ENCODE measurements around the gene PPAT.

The PPAT gene

GRCh38 chr4:56409511-56410090 is 25.8 kb downstream of the PPAT start:
- TF ChIP-seq, protein P1, sequence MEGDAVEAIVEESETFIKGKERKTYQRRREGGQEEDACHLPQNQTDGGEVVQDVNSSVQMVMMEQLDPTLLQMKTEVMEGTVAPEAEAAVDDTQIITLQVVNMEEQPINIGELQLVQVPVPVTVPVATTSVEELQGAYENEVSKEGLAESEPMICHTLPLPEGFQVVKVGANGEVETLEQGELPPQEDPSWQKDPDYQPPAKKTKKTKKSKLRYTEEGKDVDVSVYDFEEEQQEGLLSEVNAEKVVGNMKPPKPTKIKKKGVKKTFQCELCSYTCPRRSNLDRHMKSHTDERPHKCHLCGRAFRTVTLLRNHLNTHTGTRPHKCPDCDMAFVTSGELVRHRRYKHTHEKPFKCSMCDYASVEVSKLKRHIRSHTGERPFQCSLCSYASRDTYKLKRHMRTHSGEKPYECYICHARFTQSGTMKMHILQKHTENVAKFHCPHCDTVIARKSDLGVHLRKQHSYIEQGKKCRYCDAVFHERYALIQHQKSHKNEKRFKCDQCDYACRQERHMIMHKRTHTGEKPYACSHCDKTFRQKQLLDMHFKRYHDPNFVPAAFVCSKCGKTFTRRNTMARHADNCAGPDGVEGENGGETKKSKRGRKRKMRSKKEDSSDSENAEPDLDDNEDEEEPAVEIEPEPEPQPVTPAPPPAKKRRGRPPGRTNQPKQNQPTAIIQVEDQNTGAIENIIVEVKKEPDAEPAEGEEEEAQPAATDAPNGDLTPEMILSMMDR (IDR thresholded peaks at IDR 0.05; ENCODE audit: insufficient read depth, low read length, poor library complexity, severe bottlenecking): no peak
- Histone ChIP-seq H3K4me3 (replicated peaks; ENCODE audit: low read depth, low read length) (no peak overlapping the region), H3K36me3 (ENCODE audit: control insufficient read depth, insufficient read depth, low read length) (peaks cover 7% of the 10 kb centered on the region), H3K27me3 (replicated peaks; ENCODE audit: control insufficient read depth, insufficient read depth, low read length) (no peaks in the 10 kb centered on the region)
- no peak for DNase-seq (ENCODE audit: extremely low read depth, insufficient read length)

- DNase-seq (ENCODE audit: extremely low read depth, insufficient read length): no peak
- Histone ChIP-seq H3K36me3 (ENCODE audit: control insufficient read depth, insufficient read depth, low read length) (peaks cover 7% of the 10 kb centered on the region), H3K4me3 (replicated peaks; ENCODE audit: low read depth, low read length) (no peak overlapping the region), H3K27me3 (replicated peaks; ENCODE audit: control insufficient read depth, insufficient read depth, low read length) (no peaks in the 10 kb centered on the region)
- TF ChIP-seq, protein P1 (IDR thresholded peaks at IDR 0.05; ENCODE audit: insufficient read depth, low read length, poor library complexity, severe bottlenecking): no peak
These were observed 26.4 kb downstream of the PPAT start for GRCh38 chr4:56408978-56409377.

DNA sequence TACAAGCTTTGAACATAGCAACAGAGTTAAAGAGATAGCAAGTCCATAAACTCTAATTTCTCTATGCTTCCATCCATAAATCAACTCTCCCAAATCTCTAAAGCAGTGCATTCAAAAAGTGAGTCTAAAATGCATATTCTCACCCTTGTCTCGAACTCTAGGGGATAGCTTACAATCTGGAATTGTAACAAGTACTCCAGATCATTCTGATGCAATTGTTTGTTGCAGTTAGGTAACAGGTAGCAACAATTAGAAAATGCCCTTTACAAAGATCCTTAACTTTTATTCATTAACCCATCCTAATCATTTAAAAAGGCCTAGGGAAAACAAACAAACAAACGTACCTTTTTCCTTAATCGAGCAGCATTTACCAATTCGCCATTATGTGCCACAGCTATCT is 29.3 kb downstream of the PPAT start:
- no peaks in the 10 kb centered on the region for H3K27me3 ChIP-seq (replicated peaks; ENCODE audit: control insufficient read depth, insufficient read depth, low read length)
- no peak for DNase-seq (ENCODE audit: extremely low read depth, insufficient read length)
- TF ChIP-seq, protein P1 (IDR thresholded peaks at IDR 0.05; ENCODE audit: insufficient read depth, low read length, poor library complexity, severe bottlenecking): no peak
- peaks cover 7% of the 10 kb centered on the region for H3K36me3 ChIP-seq (ENCODE audit: control insufficient read depth, insufficient read depth, low read length)
- H3K4me3 ChIP-seq (replicated peaks; ENCODE audit: low read depth, low read length): no peak overlapping the region

DNA sequence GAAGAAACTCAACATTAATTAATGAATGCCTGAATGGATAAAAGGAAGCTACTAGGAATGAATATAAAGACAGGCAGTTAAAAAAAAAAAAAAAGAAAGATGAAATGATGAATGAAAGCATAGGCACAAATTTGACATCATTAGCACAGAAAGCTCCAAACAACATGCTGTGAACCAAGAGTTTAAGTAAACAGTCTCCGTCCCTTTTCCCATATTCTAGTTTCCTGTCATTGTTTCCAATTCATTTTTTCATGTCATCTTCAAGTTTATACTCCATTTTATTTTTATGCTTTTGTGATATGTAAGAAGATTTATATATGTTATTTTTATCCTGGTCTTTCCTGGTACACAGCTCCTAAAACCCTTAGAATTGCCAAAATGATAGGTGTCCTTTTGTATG is 30.4 kb downstream of the PPAT start:
- Histone ChIP-seq H3K4me3 (replicated peaks; ENCODE audit: low read depth, low read length) (no peak overlapping the region), H3K27me3 (replicated peaks; ENCODE audit: control insufficient read depth, insufficient read depth, low read length) (no peaks in the 10 kb centered on the region), H3K36me3 (ENCODE audit: control insufficient read depth, insufficient read depth, low read length) (peaks cover 9% of the 10 kb centered on the region)
- DNase-seq (ENCODE audit: extremely low read depth, insufficient read length): no peak
- TF ChIP-seq, protein P1 (IDR thresholded peaks at IDR 0.05; ENCODE audit: insufficient read depth, low read length, poor library complexity, severe bottlenecking): no peak

GRCh38 chr4:56400560-56400959 is 34.9 kb downstream of the PPAT start:
- peaks cover 5% of the 10 kb centered on the region for H3K36me3 ChIP-seq (ENCODE audit: control insufficient read depth, insufficient read depth, low read length)
- no peak for DNase-seq (ENCODE audit: extremely low read depth, insufficient read length)
- no peaks in the 10 kb centered on the region for H3K27me3 ChIP-seq (replicated peaks; ENCODE audit: control insufficient read depth, insufficient read depth, low read length)
- H3K4me3 ChIP-seq (replicated peaks; ENCODE audit: low read depth, low read length): no peak overlapping the region
- TF ChIP-seq, protein P1 (IDR thresholded peaks at IDR 0.05; ENCODE audit: insufficient read depth, low read length, poor library complexity, severe bottlenecking): no peak

GRCh38 chr4:56391270-56391669 is 44.1 kb downstream of the PPAT start:
- no peaks in the 10 kb centered on the region; the same call in 1 of the 2 replicates for H3K36me3 ChIP-seq (ENCODE audit: control insufficient read depth, insufficient read depth, low read length)
- H3K4me3 ChIP-seq (replicated peaks; ENCODE audit: low read depth, low read length): no peak overlapping the region
- no peaks in the 10 kb centered on the region for H3K27me3 ChIP-seq (replicated peaks; ENCODE audit: control insufficient read depth, insufficient read depth, low read length)
- TF ChIP-seq, protein P1 (IDR thresholded peaks at IDR 0.05; ENCODE audit: insufficient read depth, low read length, poor library complexity, severe bottlenecking): no peak
- DNase-seq (ENCODE audit: extremely low read depth, insufficient read length): no peak
